DMS153 (cell line): Measurements from ENCODE around the gene MAG.
"Not testable (repeated sequence)": the region's sequence is repeated elsewhere in the genome, so short reads cannot be mapped to it uniquely, and the experiment has no call there.

Source experiments
- DNase-seq: peaks from one replicate; lab custom pipeline; 2025; lab: John Stamatoyannopoulos, UW

MAG gene

GRCh38 chr19:35346193-35347052, 54.5 kb downstream of the MAG start:
- no peak for DNase-seq

- no peak for DNase-seq
These were observed 55.4 kb downstream of the MAG start, which contains the start of gene FFAR1 for GRCh38 chr19:35347171-35347929. FFAR1 (plus strand) TSS chr19:35347902; CDS start chr19:35351552, 3,650 bp downstream.

GRCh38 chr19:35347930-35348298, 56.0 kb downstream of the MAG start:
- DNase-seq = no peak

- DNase-seq = no peak
These were observed 57.1 kb downstream of the MAG start for GRCh38 chr19:35348911-35349611.

GRCh38 chr19:35349614-35350521, 57.9 kb downstream of the MAG start:
- DNase-seq = no peak

GRCh38 chr19:35350591-35350990, 58.6 kb downstream of the MAG start:
- DNase-seq = no peak

- DNase-seq = no peak
These were observed 59.6 kb downstream of the MAG start for GRCh38 chr19:35351411-35352176.

GRCh38 chr19:35352177-35352447, 60.2 kb downstream of the MAG start:
- DNase-seq = no peak

GRCh38 chr19:35352448-35353304, 60.7 kb downstream of the MAG start:
- DNase-seq = peak; percentile 78

GRCh38 chr19:35353635-35354034, 61.7 kb downstream of the MAG start:
- DNase-seq = no peak

- no peak for DNase-seq
These were observed 62.9 kb downstream of the MAG start for GRCh38 chr19:35354898-35355297.

- DNase-seq = no peak
These were observed 64.0 kb downstream of the MAG start for GRCh38 chr19:35355791-35356460.

- no peak for DNase-seq
These were observed 66.1 kb downstream of the MAG start, which contains the start of gene FFAR3 for GRCh38 chr19:35357867-35358573. FFAR3 (plus strand) TSS chr19:35358460; CDS start chr19:35358891, 431 bp downstream.

GRCh38 chr19:35358834-35359233, 66.9 kb downstream of the MAG start:
- not testable (repeated sequence) for DNase-seq

GRCh38 chr19:35359395-35359794, 67.4 kb downstream of the MAG start:
- DNase-seq = not testable (repeated sequence)

GRCh38 chr19:35360081-35360480, 68.1 kb downstream of the MAG start:
- DNase-seq = not testable (repeated sequence)

- no peak for DNase-seq
These were observed 69.0 kb downstream of the MAG start for GRCh38 chr19:35360880-35361420.

- DNase-seq = no peak
These were observed 70.5 kb downstream of the MAG start for GRCh38 chr19:35362261-35363000.
